Measurements from ENCODE around the gene OR10AD1. TPM values are rescaled to one million over a fixed set of nuclear protein-coding genes. Genes with fewer than 3 reads are reported as not detected.

Gene OR10AD1
- polyA plus RNA-seq, 1 donor from 2014 or later, result not detected

GRCh38 chr12:48189331-48190125 lies 13.6 kb downstream of the OR10AD1 start:
- Histone ChIP-seq H3K36me3 (ENCODE audit: insufficient read depth, low read length) (no peaks in the 10 kb centered on the region), H3K9me3 (ENCODE audit: low read length) (no peaks in the 10 kb centered on the region), H3K9me2 (ENCODE audit: insufficient read depth, low read length) (no peaks in the 10 kb centered on the region), H3K27me3 (ENCODE audit: insufficient read depth, low read depth, low read length) (no peaks in the 10 kb centered on the region), H3F3A (ENCODE audit: insufficient read depth, low read length, poor library complexity, severe bottlenecking) (peaks cover 7% of the 10 kb centered on the region), H3K4me2 (ENCODE audit: low read length) (no peak overlapping the region), H3K27ac (ENCODE audit: low read length) (no peak overlapping the region), H3K9ac (ENCODE audit: low read length) (no peak overlapping the region), H3K4me3 (ENCODE audit: low read length) (peak overlapping the region; percentile 4), H2AFZ (ENCODE audit: low read depth, low read length) (no peak overlapping the region), H3K79me2 (replicated peaks; ENCODE audit: insufficient read depth, low read length) (peaks cover 33% of the 10 kb centered on the region), H4K20me1 (ENCODE audit: insufficient read depth) (no peaks in the 10 kb centered on the region)
- peak; percentile 75 for TF ChIP-seq SMC3 (conservative IDR thresholded peaks at IDR 0.05; ENCODE audit: poor library complexity)
- peak; percentile 86 for TF ChIP-seq CTCF (IDR thresholded peaks at IDR 0.05; ENCODE audit: poor library complexity, severe bottlenecking)
- TF ChIP-seq POLR2AphosphoS5 (IDR thresholded peaks at IDR 0.05), result no peak
- TF ChIP-seq EP300 (conservative IDR thresholded peaks at IDR 0.05; ENCODE audit: poor library complexity, severe bottlenecking), result no peak
- no peak for TF ChIP-seq REST (IDR thresholded peaks at IDR 0.05; ENCODE audit: borderline replicate concordance)
- no peak for TF ChIP-seq MXI1 (conservative IDR thresholded peaks at IDR 0.05; ENCODE audit: poor library complexity, severe bottlenecking)
- peak; percentile 80 for TF ChIP-seq RAD21 (conservative IDR thresholded peaks at IDR 0.05)

- Histone ChIP-seq H3K79me2 (replicated peaks; ENCODE audit: insufficient read depth, low read length) (peaks cover 39% of the 10 kb centered on the region), H3K36me3 (ENCODE audit: insufficient read depth, low read length) (no peaks in the 10 kb centered on the region), H3K9ac (ENCODE audit: low read length) (no peak overlapping the region), H3K4me2 (ENCODE audit: low read length) (no peak overlapping the region), H3K27me3 (ENCODE audit: insufficient read depth, low read depth, low read length) (no peaks in the 10 kb centered on the region), H3K9me2 (ENCODE audit: insufficient read depth, low read length) (no peaks in the 10 kb centered on the region), H4K20me1 (ENCODE audit: insufficient read depth) (no peaks in the 10 kb centered on the region), H2AFZ (ENCODE audit: low read depth, low read length) (no peak overlapping the region), H3K27ac (ENCODE audit: low read length) (no peak overlapping the region), H3K4me3 (ENCODE audit: low read length) (peak overlapping the region; percentile 93), H3K9me3 (ENCODE audit: low read length) (no peaks in the 10 kb centered on the region), H3F3A (ENCODE audit: insufficient read depth, low read length, poor library complexity, severe bottlenecking) (peaks cover 8% of the 10 kb centered on the region)
- no peak for TF ChIP-seq CTCF (IDR thresholded peaks at IDR 0.05; ENCODE audit: poor library complexity, severe bottlenecking)
- TF ChIP-seq REST (IDR thresholded peaks at IDR 0.05; ENCODE audit: borderline replicate concordance), result no peak
- TF ChIP-seq MXI1 (conservative IDR thresholded peaks at IDR 0.05; ENCODE audit: poor library complexity, severe bottlenecking), result no peak
- no peak for TF ChIP-seq EP300 (conservative IDR thresholded peaks at IDR 0.05; ENCODE audit: poor library complexity, severe bottlenecking)
- no peak for TF ChIP-seq EZH2 (IDR thresholded peaks at IDR 0.05; ENCODE audit: borderline replicate concordance, insufficient read depth, low read length, poor library complexity, severe bottlenecking)
- TF ChIP-seq SMC3 (conservative IDR thresholded peaks at IDR 0.05; ENCODE audit: poor library complexity), result no peak
- no peak for TF ChIP-seq TAF1 (IDR thresholded peaks at IDR 0.05; ENCODE audit: low read depth)
- TF ChIP-seq POLR2AphosphoS5 (IDR thresholded peaks at IDR 0.05), result no peak
- no peak for TF ChIP-seq RAD21 (conservative IDR thresholded peaks at IDR 0.05)
Observed at GRCh38 chr12:48187916-48188695, 15.0 kb downstream of the OR10AD1 start.
